ENCODE results near the gene TRIM65.

TRIM65 gene

GRCh38 chr17:75896415-75897159 is at the start of gene TRIM65:
Gene TRIM65 (minus strand): TSS chr17:75896951. CDS start chr17:75896937, 14 bp downstream.
- DNase-seq = peak; percentile 41

GRCh38 chr17:75945211-75945610 is 48.5 kb upstream of the TRIM65 start:
- DNase-seq = no peak

- DNase-seq = no peak
These were observed 46.7 kb upstream of the TRIM65 start for GRCh38 chr17:75943491-75943890.

- no peak for DNase-seq
These were observed 45.7 kb upstream of the TRIM65 start for GRCh38 chr17:75942473-75942872.

- DNase-seq = no peak
These were observed 44.7 kb upstream of the TRIM65 start for GRCh38 chr17:75941442-75941819.

- DNase-seq = peak; percentile 93
These were observed 44.1 kb upstream of the TRIM65 start, which contains the start of gene FBF1 for GRCh38 chr17:75940727-75941441. Gene FBF1 (minus strand): TSS chr17:75941042. CDS start chr17:75938149, 2,893 bp downstream.

GRCh38 chr17:75937652-75938051 is 40.9 kb upstream of the TRIM65 start:
- no peak for DNase-seq

- no peak for DNase-seq
These were observed 37.1 kb upstream of the TRIM65 start for GRCh38 chr17:75933808-75934207.

GRCh38 chr17:75932852-75933251 is 36.1 kb upstream of the TRIM65 start:
- no peak for DNase-seq

GRCh38 chr17:75931062-75931461 is 34.3 kb upstream of the TRIM65 start:
- DNase-seq = no peak

GRCh38 chr17:75927286-75927922 is 30.7 kb upstream of the TRIM65 start:
- DNase-seq = no peak

GRCh38 chr17:75926456-75926855 is 29.7 kb upstream of the TRIM65 start:
- DNase-seq = no peak

GRCh38 chr17:75925912-75926311 is 29.2 kb upstream of the TRIM65 start:
- no peak for DNase-seq

- no peak for DNase-seq
These were observed 28.4 kb upstream of the TRIM65 start for GRCh38 chr17:75925103-75925502.

- no peak for DNase-seq
These were observed 26.5 kb upstream of the TRIM65 start for GRCh38 chr17:75922963-75923874.

GRCh38 chr17:75922173-75922961 is 25.6 kb upstream of the TRIM65 start:
- DNase-seq = no peak

- DNase-seq = no peak
These were observed 24.8 kb upstream of the TRIM65 start for GRCh38 chr17:75921596-75921995.

GRCh38 chr17:75920045-75920560 is 23.4 kb upstream of the TRIM65 start:
- no peak for DNase-seq

GRCh38 chr17:75919611-75920010 is 22.9 kb upstream of the TRIM65 start:
- no peak for DNase-seq

- DNase-seq = no peak
These were observed 21.2 kb upstream of the TRIM65 start for GRCh38 chr17:75917917-75918445.
